Measurements from ENCODE around the gene LMAN2L. TPM values are rescaled to one million over a fixed set of nuclear protein-coding genes. Genes with fewer than 3 reads are reported as not detected.

The LMAN2L gene
- total RNA-seq, 1 experiment from 2014 or later = 52.5 TPM

DNA sequence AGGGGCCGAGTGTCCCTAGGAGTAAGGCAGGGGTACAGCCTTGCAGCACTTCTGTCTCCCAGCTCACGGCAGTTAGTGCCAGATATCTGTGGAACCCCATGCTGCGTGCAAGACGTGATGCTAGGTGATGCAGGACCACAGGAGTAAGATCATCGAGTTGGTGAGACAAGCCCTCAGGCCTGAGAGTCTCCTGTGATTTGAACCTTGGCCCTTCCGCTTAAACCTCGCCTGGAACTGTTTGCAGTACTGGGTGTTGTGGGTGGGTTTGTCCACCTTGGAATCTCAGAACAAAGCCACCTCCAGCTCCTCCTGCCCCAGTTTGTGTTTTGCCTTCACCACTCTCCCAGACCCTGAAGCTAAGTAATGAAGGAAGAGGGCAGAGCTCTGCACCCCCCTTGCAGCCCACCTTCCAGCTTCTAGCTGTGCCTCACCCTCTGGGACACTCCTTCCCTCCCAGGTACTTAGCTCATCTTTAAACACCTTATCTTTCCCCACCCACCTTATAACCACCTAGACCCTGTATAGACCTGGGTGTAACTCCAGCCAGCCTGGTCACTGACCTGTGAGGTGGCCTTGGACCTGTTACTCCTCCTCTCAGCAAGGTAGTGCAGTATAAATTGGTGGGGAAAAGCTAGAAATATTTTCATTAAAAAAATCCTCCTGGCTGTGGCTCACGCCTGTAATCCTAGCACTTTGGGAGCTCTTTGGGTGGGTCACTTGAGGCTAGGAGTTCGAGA, 27.4 kb upstream of the LMAN2L start:
- H3K4me1 ChIP-seq (replicated peaks) = peaks cover 16% of the 10 kb centered on the region
- H3K36me3 ChIP-seq = 0 out of 2 replicates have a peak, but pooled peaks cover 3% of the 10 kb centered on the region
- no peak overlapping the region for H3K4me3 ChIP-seq
- H3K27me3 ChIP-seq (replicated peaks) = no peaks in the 10 kb centered on the region
- no peak overlapping the region for H3K27ac ChIP-seq
- DNase-seq (ENCODE audit: low read depth in 1 of 2, low spot score in 2 of 2) = no peak
- H3K9me3 ChIP-seq (replicated peaks) = no peaks in the 10 kb centered on the region

DNA sequence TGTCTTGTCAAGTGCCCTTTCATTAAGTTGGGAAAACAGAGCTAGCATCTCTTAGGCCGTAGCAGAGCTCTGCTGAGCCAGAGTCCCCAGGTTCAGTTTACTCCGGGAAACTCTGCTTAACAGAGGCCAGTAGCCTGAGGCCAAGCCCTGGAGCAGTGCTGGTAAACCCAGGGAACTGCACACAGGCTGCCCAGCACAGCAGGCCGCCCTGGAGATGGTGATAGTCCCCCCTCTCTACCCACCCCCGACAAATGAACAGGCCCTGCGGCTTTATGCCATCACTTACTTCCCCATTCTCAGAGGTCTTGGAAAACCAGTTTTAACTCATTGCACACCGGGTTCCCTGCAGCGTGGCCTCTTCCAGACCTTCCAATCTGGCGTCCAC, 24.4 kb upstream of the LMAN2L start:
- no peaks in the 10 kb centered on the region for H3K27me3 ChIP-seq (replicated peaks)
- DNase-seq (ENCODE audit: low read depth in 1 of 2, low spot score in 2 of 2) = no peak
- H3K36me3 ChIP-seq = 0 out of 2 replicates have a peak, but pooled peaks cover 3% of the 10 kb centered on the region
- no peak overlapping the region for H3K4me3 ChIP-seq
- no peaks in the 10 kb centered on the region for H3K9me3 ChIP-seq (replicated peaks)
- H3K4me1 ChIP-seq (replicated peaks) = peaks cover 37% of the 10 kb centered on the region
- no peak overlapping the region for H3K27ac ChIP-seq

DNA sequence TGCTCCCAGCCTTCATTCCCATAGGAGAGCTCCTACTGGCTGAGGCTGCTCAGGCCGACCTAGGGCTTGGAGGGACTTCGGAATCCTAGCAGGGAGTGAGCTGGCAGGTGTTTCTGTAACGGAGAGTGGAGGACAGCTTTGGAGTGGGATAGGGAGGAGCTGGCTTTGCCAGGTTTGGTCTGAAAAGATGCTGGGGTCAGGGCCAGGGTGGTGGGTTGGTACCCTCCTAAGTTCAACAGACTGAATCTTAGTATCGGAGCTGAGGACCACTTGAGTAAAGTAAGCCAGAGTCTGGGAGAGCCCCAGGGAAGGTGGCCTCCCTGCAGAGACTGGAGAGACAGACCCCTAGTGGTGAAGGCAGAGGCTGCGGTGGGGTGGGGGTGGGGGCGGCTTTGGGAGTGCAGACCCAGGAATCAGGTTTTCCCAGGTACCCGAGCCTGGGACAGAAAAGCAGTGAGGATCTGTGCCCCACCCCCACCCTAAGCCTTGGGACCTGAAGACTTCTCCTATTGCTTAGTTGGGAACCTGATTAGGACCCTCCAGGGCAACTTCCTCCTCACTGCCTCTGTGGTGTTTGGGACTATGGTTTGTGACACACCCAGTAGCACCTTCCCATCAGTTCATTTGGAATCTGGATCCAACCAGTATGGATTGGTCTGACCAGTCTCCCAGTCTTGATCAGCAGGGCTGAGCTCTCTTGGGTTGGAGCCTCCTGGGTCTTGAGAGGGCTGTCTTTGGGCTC, 23.8 kb upstream of the LMAN2L start:
- H3K9me3 ChIP-seq (replicated peaks) = no peaks in the 10 kb centered on the region
- DNase-seq (ENCODE audit: low read depth in 1 of 2, low spot score in 2 of 2) = no peak
- H3K27me3 ChIP-seq (replicated peaks) = no peaks in the 10 kb centered on the region
- no peak overlapping the region for H3K27ac ChIP-seq
- peaks cover 37% of the 10 kb centered on the region for H3K4me1 ChIP-seq (replicated peaks)
- H3K4me3 ChIP-seq = no peak overlapping the region
- H3K36me3 ChIP-seq = 0 out of 2 replicates have a peak, but pooled peaks cover 3% of the 10 kb centered on the region

DNA sequence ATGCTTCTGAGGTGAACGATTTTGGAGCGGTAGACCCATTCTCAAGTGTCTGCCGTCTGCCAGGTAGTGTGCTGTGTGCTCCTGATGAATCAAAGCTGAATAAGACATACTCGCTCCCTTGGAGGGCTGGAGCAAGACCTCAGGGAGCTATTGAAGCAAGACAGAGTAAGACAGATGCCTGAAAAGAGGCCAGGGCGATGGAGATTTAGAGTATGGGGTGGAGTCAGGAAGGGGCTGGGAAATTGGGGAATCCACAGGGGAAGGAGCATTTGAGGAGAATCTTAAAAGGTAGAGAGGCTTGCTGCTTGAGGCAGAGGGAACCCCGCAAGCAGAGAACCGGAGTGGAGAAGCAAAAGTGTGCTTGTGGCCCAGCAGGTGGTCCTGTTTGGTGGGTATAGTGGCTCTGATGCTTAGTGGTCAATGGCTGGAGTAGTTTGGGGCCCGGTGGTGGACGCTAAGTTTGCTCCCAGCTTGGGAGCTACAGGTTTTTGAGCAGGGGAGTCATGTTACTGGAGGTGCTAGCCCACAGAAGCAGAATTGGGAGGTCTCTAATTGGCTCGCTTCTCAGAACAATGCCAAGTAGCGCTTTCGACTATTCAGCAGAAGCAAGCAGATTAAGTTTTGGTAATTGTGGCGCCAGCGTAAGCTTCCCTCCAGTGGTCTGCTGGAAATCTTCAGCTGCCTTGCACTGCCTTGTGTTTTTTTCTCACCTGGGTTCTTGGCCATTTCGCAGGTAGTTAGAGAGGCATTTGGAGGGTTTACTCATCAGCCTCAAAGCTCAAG, 22.9 kb upstream of the LMAN2L start:
- H3K36me3 ChIP-seq = 0 out of 2 replicates have a peak, but pooled peaks cover 3% of the 10 kb centered on the region
- no peak overlapping the region for H3K27ac ChIP-seq
- no peaks in the 10 kb centered on the region for H3K9me3 ChIP-seq (replicated peaks)
- no peaks in the 10 kb centered on the region for H3K27me3 ChIP-seq (replicated peaks)
- H3K4me3 ChIP-seq = peak overlapping the region; percentile 1; the same call in 1 of the 2 replicates
- peaks cover 37% of the 10 kb centered on the region for H3K4me1 ChIP-seq (replicated peaks)
- DNase-seq (ENCODE audit: low read depth in 1 of 2, low spot score in 2 of 2) = no peak

DNA sequence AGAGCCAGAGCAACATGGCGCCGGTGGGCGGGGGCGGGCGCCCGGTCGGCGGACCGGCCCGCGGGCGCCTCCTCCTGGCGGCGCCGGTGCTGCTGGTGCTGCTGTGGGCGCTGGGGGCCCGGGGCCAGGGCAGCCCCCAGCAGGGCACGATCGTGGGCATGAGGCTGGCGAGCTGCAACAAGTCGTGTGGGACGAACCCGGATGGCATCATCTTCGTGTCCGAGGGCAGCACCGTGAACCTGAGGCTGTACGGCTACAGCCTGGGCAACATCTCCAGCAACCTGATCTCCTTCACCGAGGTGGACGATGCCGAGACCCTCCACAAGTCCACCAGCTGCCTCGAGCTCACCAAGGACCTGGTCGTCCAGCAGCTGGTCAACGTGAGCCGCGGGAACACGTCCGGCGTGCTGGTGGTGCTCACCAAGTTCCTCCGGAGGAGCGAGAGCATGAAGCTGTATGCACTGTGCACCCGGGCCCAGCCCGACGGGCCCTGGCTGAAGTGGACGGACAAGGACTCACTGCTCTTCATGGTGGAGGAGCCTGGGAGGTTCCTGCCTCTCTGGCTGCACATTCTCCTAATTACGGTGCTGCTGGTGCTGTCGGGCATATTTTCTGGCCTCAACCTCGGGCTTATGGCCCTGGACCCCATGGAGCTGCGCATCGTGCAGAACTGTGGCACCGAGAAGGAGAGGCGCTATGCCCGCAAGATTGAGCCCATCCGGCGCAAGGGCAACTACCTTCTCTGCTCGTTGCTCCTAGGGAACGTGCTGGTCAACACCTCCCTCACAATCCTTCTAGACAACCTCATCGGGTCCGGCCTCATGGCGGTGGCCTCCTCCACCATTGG, 21.3 kb upstream of the LMAN2L start:
- peak in 1 of 2 experiments; percentile 55 for DNase-seq (ENCODE audit: low read depth in 1 of 2, low spot score in 2 of 2)
- peak overlapping the region; percentile 63 for H3K4me3 ChIP-seq
- H3K36me3 ChIP-seq = 0 out of 2 replicates have a peak, but pooled peaks cover 3% of the 10 kb centered on the region
- H3K27me3 ChIP-seq (replicated peaks) = no peaks in the 10 kb centered on the region
- H3K4me1 ChIP-seq (replicated peaks) = peaks cover 37% of the 10 kb centered on the region
- H3K9me3 ChIP-seq (replicated peaks) = no peaks in the 10 kb centered on the region
- no peak overlapping the region for H3K27ac ChIP-seq

DNA sequence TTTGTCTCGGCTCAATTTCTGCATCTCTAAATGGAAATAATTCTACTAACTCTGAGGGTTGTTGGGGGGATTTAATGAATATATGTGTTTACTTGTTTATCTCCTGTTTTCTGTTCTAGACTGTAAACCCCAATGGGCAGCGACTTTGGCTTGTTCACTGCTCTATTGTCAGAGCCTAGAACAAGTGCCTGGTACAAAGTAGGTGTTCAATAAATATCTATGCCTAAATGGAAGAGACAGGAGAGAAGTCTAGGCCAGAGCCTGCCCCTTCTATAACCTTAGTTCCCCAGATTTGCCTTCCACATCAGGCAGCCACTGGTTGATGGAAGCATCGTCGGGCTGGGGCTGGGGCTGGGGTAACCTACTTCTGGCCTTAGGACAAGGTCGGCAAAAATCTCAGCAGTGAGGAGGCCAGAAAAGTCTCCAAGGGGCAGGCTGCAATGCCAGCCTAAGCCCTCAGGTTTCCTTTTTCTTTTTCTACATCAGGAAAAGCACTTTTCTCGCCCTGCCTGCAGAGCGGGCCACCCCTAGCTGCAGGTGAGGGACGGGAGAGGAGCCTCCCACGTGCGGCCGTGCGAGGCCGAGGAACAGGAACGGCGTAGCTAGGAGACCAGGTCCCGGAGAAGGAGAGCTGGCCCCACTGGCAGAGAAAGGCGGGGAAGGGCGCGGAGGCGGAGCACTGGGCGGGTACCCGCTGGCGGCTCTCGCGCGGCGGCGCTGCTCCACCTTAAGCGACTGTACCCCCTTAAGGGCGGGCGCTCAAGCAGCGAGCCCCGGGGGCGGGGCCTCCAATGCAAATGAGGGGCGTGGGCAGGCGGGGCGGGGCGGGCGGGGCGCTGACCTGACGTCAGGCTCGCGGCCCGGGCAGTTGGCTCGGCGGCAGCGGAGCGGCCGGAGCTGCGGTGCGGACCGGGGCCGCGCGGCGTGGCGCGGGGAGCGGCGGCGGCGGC, 20.4 kb upstream of the LMAN2L start, which contains the start of gene CNNM4:
Gene CNNM4, plus strand, starts transcription at position 867 of the 950 bp plus-strand sequence. CDS start 98 bp downstream, outside the sequence.
- Histone ChIP-seq H3K27me3 (replicated peaks) (no peaks in the 10 kb centered on the region), H3K27ac (no peak within 1 kb of the TSS), H3K4me3 (peak within 1 kb of the TSS; percentile 63), H3K9me3 (replicated peaks) (no peaks in the 10 kb centered on the region), H3K36me3 (0 out of 2 replicates have a peak, but pooled peaks cover 3% of the 10 kb centered on the region), H3K4me1 (replicated peaks) (peaks cover 37% of the 10 kb centered on the region)
- peak; percentile 84 to 94 for DNase-seq (ENCODE audit: low read depth in 1 of 2, low spot score in 2 of 2)

DNA sequence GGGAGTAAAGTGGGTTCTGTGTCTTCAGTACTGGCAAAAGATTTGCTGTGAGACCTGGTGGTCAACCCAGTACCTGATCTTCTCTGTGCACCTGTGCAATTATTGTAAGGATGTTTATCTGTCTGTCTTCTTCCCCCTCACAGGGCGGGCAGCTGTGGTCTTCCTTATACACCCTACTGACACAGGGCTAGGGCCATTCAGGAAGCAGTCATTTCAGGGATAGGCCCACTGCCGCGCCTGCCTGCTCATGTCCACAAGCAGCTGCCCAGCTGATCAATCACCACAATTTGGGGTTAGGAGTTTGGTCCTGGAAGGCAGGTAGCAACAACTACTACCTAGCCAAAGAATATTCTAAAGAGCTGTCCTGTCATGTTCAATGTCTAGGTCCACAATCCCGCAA, 19.7 kb upstream of the LMAN2L start:
- H3K27me3 ChIP-seq (replicated peaks) = no peaks in the 10 kb centered on the region
- no peaks in the 10 kb centered on the region for H3K9me3 ChIP-seq (replicated peaks)
- H3K4me1 ChIP-seq (replicated peaks) = peaks cover 37% of the 10 kb centered on the region
- H3K36me3 ChIP-seq = 0 out of 2 replicates have a peak, but pooled peaks cover 3% of the 10 kb centered on the region
- no peak overlapping the region for H3K27ac ChIP-seq
- no peak for DNase-seq (ENCODE audit: low read depth in 1 of 2, low spot score in 2 of 2)
- H3K4me3 ChIP-seq = no peak overlapping the region

DNA sequence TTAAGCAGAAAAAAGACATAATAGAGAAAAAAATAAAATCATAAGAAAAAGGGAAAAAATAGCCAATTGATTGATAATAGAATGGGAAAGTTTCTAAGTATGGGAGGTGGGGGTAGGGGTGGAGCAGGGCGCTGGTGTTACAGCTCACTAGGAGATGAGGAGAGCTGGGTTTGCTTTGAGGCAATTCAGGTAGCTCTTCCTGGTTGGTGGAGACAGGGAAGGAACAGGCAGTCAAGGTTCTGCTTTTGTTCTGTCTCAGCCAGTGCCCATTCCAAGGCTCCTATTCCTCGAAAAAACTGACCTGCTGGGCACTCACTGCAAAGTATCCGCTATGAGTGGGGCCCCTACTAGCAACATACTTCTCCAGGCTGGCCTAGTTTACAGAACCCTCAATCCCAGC, 19.1 kb upstream of the LMAN2L start:
- Histone ChIP-seq H3K4me1 (replicated peaks) (peaks cover 36% of the 10 kb centered on the region), H3K27ac (no peak overlapping the region), H3K9me3 (replicated peaks) (no peaks in the 10 kb centered on the region), H3K36me3 (no peaks in the 10 kb centered on the region), H3K4me3 (no peak overlapping the region), H3K27me3 (replicated peaks) (no peaks in the 10 kb centered on the region)
- DNase-seq (ENCODE audit: low read depth in 1 of 2, low spot score in 2 of 2) = no peak

DNA sequence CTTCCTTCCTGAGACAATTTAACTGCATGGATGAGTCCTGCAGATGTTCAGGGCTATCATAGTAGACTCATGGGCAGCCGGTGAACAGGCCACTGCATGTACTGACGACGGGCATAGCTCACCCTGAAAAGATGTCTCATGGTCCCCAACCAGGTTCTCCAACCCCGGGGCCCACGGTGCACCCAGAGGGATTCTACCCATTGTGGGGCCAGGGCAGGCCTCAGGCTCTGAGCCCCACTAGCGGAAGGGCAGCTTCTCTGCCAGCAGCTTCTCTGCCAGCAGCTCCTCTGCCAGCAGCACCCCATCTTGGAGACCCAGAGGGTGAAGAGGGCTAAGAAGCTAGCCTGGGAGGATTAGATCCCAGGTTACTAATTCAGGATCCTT, 17.6 kb upstream of the LMAN2L start:
- Histone ChIP-seq H3K4me1 (replicated peaks) (peaks cover 23% of the 10 kb centered on the region), H3K27me3 (replicated peaks) (no peaks in the 10 kb centered on the region), H3K27ac (no peak overlapping the region), H3K4me3 (no peak overlapping the region), H3K9me3 (replicated peaks) (no peaks in the 10 kb centered on the region), H3K36me3 (no peaks in the 10 kb centered on the region)
- no peak for DNase-seq (ENCODE audit: low read depth in 1 of 2, low spot score in 2 of 2)

DNA sequence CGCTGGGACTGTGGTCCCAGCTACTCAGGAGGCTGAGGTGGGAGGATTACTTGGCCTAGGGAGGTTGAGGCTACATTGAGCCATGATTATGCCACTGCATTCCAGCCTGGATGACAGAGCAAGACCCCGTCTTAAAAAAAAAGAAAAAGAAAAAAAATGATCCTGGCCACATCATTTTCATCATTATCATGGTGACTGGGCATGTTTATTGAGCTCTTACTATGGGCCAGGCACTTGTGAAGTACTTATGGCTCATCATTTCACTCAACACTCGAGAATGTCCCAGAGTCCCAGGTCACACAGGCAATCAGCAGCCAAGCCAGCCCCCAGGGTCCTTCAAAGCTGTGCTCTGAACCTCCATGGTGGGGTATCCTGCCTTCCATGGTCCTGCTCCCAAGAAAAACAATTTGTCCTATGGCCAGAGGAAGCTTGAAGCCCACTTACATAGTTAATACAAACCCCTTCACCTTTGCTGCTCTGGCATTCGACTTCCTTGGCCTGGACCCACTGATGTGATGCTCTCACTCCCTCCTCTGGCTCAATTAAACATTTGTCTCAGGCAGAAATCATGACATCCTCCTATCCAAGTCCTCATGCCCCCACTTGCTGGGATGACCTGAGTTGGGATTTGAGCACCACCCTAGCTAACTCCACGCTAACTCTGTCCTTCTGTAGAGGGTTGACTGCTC, 17.1 kb upstream of the LMAN2L start:
- Histone ChIP-seq H3K4me3 (no peak overlapping the region), H3K27ac (no peak overlapping the region), H3K4me1 (replicated peaks) (peaks cover 19% of the 10 kb centered on the region), H3K27me3 (replicated peaks) (no peaks in the 10 kb centered on the region), H3K36me3 (no peaks in the 10 kb centered on the region), H3K9me3 (replicated peaks) (no peaks in the 10 kb centered on the region)
- no peak for DNase-seq (ENCODE audit: low read depth in 1 of 2, low spot score in 2 of 2)

DNA sequence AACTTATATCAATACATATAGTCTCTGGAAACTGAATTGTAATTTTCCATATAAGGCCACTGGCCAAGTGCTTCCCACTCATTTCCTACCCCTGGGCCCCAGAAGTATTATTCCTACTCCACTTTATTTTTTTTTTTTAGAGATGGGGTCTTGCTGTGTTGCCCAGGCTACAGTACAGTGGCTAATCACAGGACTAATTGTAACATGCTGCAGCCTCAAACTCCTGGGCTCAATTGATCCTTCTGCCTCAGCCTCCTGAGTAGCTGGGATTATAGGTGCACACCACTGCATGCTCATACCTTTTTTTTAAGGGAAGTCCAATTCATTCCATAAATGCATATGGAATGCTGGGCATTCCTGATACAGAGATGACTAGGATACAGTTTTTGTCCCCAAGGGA, 14.5 kb upstream of the LMAN2L start:
- DNase-seq (ENCODE audit: low read depth in 1 of 2, low spot score in 2 of 2) = no peak

More for the DNA sequence above, 14.5 kb upstream of the LMAN2L start:
- H3K27ac ChIP-seq = no peak overlapping the region
- no peaks in the 10 kb centered on the region for H3K27me3 ChIP-seq (replicated peaks)
- H3K4me1 ChIP-seq (replicated peaks) = peaks cover 7% of the 10 kb centered on the region
- H3K4me3 ChIP-seq = no peak overlapping the region
- H3K9me3 ChIP-seq (replicated peaks) = no peaks in the 10 kb centered on the region
- no peaks in the 10 kb centered on the region for H3K36me3 ChIP-seq

Data from SJSA1 (cell line).